ENCODE measurements around the gene ATF7IP.

DNA sequence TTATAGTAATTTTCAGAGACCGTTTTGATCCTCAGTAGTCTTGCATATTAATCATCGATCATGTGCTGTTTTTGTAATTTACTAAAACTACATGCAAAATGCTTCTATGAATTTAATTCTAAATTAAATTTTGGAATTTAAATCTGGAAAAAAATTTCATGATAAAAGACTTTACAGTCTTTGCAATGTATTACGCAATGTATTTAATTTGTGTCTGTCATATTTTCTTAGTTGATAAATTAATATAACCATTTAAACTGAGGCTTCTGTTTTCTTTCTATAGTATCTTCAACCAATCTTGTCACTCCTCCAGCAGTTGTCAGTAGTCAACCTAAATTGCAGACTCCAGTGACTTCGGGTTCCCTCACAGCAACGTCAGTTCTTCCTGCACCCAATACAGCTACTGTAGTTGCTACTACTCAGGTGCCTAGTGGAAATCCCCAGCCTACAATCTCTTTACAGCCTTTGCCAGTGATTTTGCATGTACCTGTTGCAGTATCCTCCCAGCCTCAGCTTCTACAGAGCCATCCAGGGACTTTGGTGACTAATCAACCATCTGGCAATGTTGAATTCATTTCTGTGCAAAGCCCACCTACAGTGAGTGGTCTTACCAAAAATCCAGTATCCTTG, 94.8 kb downstream of the ATF7IP start:
- TF ChIP-seq ZNF623 (tag by site-specific recombination; IDR thresholded peaks at IDR 0.05), result no peak
- TF ChIP-seq ZBTB1 (tag by site-specific recombination; IDR thresholded peaks at IDR 0.05), result no peak
- TF ChIP-seq ZNF112 (tag by site-specific recombination; IDR thresholded peaks at IDR 0.05), result no peak
